ENCODE data around the gene CDON.
A peak's percentile ranks its signal among the peaks of the same experiment; 100 is the strongest.

CDON gene

GRCh38 chr11:126104420-126104819, 41.8 kb upstream of the CDON start:
- no peak for DNase-seq (ENCODE audit: low read depth, low spot score)
- no peak for TF ChIP-seq POLR2AphosphoS5 (IDR thresholded peaks at IDR 0.05; ENCODE audit: borderline replicate concordance, low read depth, low read length)
- TF ChIP-seq EZH2 (IDR thresholded peaks at IDR 0.05): no peak
- no peak for TF ChIP-seq FOXP2 (optimal IDR thresholded peaks at IDR 0.05; ENCODE audit: control extremely low read depth, extremely low read length, insufficient read depth)
- Histone ChIP-seq H3K4me3 (no peak overlapping the region), H3K36me3 (ENCODE audit: insufficient read depth, low read length) (no peaks in the 10 kb centered on the region), H3K27ac (peak overlapping the region; percentile 46; the same call in 1 of the 2 replicates), H3K9ac (ENCODE audit: insufficient read length) (no peak overlapping the region), H3K9me3 (ENCODE audit: low read depth, low read length) (no peaks in the 10 kb centered on the region)

GRCh38 chr11:126103150-126103549, 40.5 kb upstream of the CDON start:
- DNase-seq (ENCODE audit: low read depth, low spot score): no peak
- H3K9ac ChIP-seq (ENCODE audit: insufficient read length): peak overlapping the region; percentile 11
- peak overlapping the region; percentile 86 for H3K27ac ChIP-seq
- TF ChIP-seq FOXP2 (optimal IDR thresholded peaks at IDR 0.05; ENCODE audit: control extremely low read depth, extremely low read length, insufficient read depth): no peak
- no peak for TF ChIP-seq POLR2AphosphoS5 (IDR thresholded peaks at IDR 0.05; ENCODE audit: borderline replicate concordance, low read depth, low read length)
- TF ChIP-seq EZH2 (IDR thresholded peaks at IDR 0.05): no peak
- H3K4me3 ChIP-seq: peak overlapping the region; percentile 28; the same call in 1 of the 2 replicates
- no peaks in the 10 kb centered on the region for H3K9me3 ChIP-seq (ENCODE audit: low read depth, low read length)
- H3K36me3 ChIP-seq (ENCODE audit: insufficient read depth, low read length): no peaks in the 10 kb centered on the region

- no peak for DNase-seq (ENCODE audit: low read depth, low spot score)
- Histone ChIP-seq H3K27ac (peak overlapping the region; percentile 86), H3K9ac (ENCODE audit: insufficient read length) (peak overlapping the region; percentile 11), H3K9me3 (ENCODE audit: low read depth, low read length) (no peaks in the 10 kb centered on the region), H3K4me3 (peak overlapping the region; percentile 28; the same call in 1 of the 2 replicates), H3K36me3 (ENCODE audit: insufficient read depth, low read length) (no peaks in the 10 kb centered on the region)
- TF ChIP-seq FOXP2 (optimal IDR thresholded peaks at IDR 0.05; ENCODE audit: control extremely low read depth, extremely low read length, insufficient read depth) (no peak), POLR2AphosphoS5 (IDR thresholded peaks at IDR 0.05; ENCODE audit: borderline replicate concordance, low read depth, low read length) (no peak), EZH2 (IDR thresholded peaks at IDR 0.05) (no peak)
These were observed 39.8 kb upstream of the CDON start for GRCh38 chr11:126102436-126102981.

GRCh38 chr11:126101930-126102283, 39.2 kb upstream of the CDON start:
- no peak overlapping the region; the same call in 1 of the 2 replicates for H3K4me3 ChIP-seq
- no peaks in the 10 kb centered on the region for H3K36me3 ChIP-seq (ENCODE audit: insufficient read depth, low read length)
- no peak for DNase-seq (ENCODE audit: low read depth, low spot score)
- no peaks in the 10 kb centered on the region for H3K9me3 ChIP-seq (ENCODE audit: low read depth, low read length)
- H3K9ac ChIP-seq (ENCODE audit: insufficient read length): no peak overlapping the region
- TF ChIP-seq FOXP2 (optimal IDR thresholded peaks at IDR 0.05; ENCODE audit: control extremely low read depth, extremely low read length, insufficient read depth) (no peak), POLR2AphosphoS5 (IDR thresholded peaks at IDR 0.05; ENCODE audit: borderline replicate concordance, low read depth, low read length) (no peak), EZH2 (IDR thresholded peaks at IDR 0.05) (no peak)
- H3K27ac ChIP-seq: peak overlapping the region; percentile 86

- H3K4me3 ChIP-seq: no peak overlapping the region
- TF ChIP-seq EZH2 (IDR thresholded peaks at IDR 0.05): no peak
- no peak for TF ChIP-seq POLR2AphosphoS5 (IDR thresholded peaks at IDR 0.05; ENCODE audit: borderline replicate concordance, low read depth, low read length)
- TF ChIP-seq FOXP2 (optimal IDR thresholded peaks at IDR 0.05; ENCODE audit: control extremely low read depth, extremely low read length, insufficient read depth): no peak
- H3K36me3 ChIP-seq (ENCODE audit: insufficient read depth, low read length): no peaks in the 10 kb centered on the region
- no peak overlapping the region for H3K27ac ChIP-seq
- DNase-seq (ENCODE audit: low read depth, low spot score): no peak
- H3K9me3 ChIP-seq (ENCODE audit: low read depth, low read length): no peaks in the 10 kb centered on the region
- no peak overlapping the region for H3K9ac ChIP-seq (ENCODE audit: insufficient read length)
These were observed 38.7 kb upstream of the CDON start for GRCh38 chr11:126101251-126101929.

GRCh38 chr11:126100716-126101115, 38.0 kb upstream of the CDON start:
- Histone ChIP-seq H3K4me3 (no peak overlapping the region), H3K9me3 (ENCODE audit: low read depth, low read length) (no peaks in the 10 kb centered on the region), H3K9ac (ENCODE audit: insufficient read length) (no peak overlapping the region), H3K27ac (no peak overlapping the region), H3K36me3 (ENCODE audit: insufficient read depth, low read length) (no peaks in the 10 kb centered on the region)
- DNase-seq (ENCODE audit: low read depth, low spot score): no peak
- TF ChIP-seq FOXP2 (optimal IDR thresholded peaks at IDR 0.05; ENCODE audit: control extremely low read depth, extremely low read length, insufficient read depth) (no peak), POLR2AphosphoS5 (IDR thresholded peaks at IDR 0.05; ENCODE audit: borderline replicate concordance, low read depth, low read length) (no peak), EZH2 (IDR thresholded peaks at IDR 0.05) (no peak)

GRCh38 chr11:126098204-126098769, 35.6 kb upstream of the CDON start:
- no peaks in the 10 kb centered on the region for H3K36me3 ChIP-seq (ENCODE audit: insufficient read depth, low read length)
- no peak overlapping the region for H3K4me3 ChIP-seq

GRCh38 chr11:126095745-126096144, 33.1 kb upstream of the CDON start:
- H3K4me3 ChIP-seq: no peak overlapping the region
- no peak overlapping the region for H3K27ac ChIP-seq
- H3K36me3 ChIP-seq (ENCODE audit: insufficient read depth, low read length): no peaks in the 10 kb centered on the region
- no peak for DNase-seq (ENCODE audit: low read depth, low spot score)
- TF ChIP-seq FOXP2 (optimal IDR thresholded peaks at IDR 0.05; ENCODE audit: control extremely low read depth, extremely low read length, insufficient read depth) (no peak), POLR2AphosphoS5 (IDR thresholded peaks at IDR 0.05; ENCODE audit: borderline replicate concordance, low read depth, low read length) (no peak), EZH2 (IDR thresholded peaks at IDR 0.05) (no peak)
- H3K9me3 ChIP-seq (ENCODE audit: low read depth, low read length): no peaks in the 10 kb centered on the region
- H3K9ac ChIP-seq (ENCODE audit: insufficient read length): no peak overlapping the region

More at GRCh38 chr11:126098204-126098769, 35.6 kb upstream of the CDON start:
- Histone ChIP-seq H3K9ac (ENCODE audit: insufficient read length) (no peak overlapping the region), H3K27ac (no peak overlapping the region), H3K9me3 (ENCODE audit: low read depth, low read length) (no peaks in the 10 kb centered on the region)
- no peak for DNase-seq (ENCODE audit: low read depth, low spot score)
- TF ChIP-seq EZH2 (IDR thresholded peaks at IDR 0.05): no peak

Measured in SK-N-MC (cell line).